Calu3 (cell line): Measurements from ENCODE around the gene NCOA1. TPM values are rescaled to one million over a fixed set of nuclear protein-coding genes. Genes with fewer than 3 reads are reported as not detected.
A peak's percentile ranks its signal among the peaks of the same experiment; 100 is the strongest.

Experiments
- Bru-seq: library from RNA; stranded (reverse); fragments of 400-500 nt; gene quantifications from one replicate; lab custom pipeline; 2021; lab: Mats Ljungman, UMichigan
- BruChase-seq, 2 experiments: library from RNA; stranded (reverse); fragments of 400-500 nt; gene quantifications; one replicate each; lab custom pipeline; 2021; lab: Mats Ljungman, UMichigan
- BruUV-seq: library from RNA; stranded (reverse); fragments of 400-500 nt; replicated peaks from 2 replicates; lab custom pipeline; 2021; lab: Mats Ljungman, UMichigan
- CTCF ChIA-PET: fragments of 300-600 bp; sonication (Branson Sonifier 250); formaldehyde crosslinking; loops from one replicate; lab custom pipeline; 2022; ENCODE audit warnings: antibody characterized with exemption; lab: Charles Lee
- DNase-seq: peaks from one replicate; pipeline ENCODE4 v3.0.0; 2022
- H3K27ac Mint-ChIP-seq: one replicate; pipeline ENCODE4 v1.8.0; 2022; ENCODE audit warnings: mixed read lengths; ENCODE audit not compliant: unreplicated experiment
- H3K27me3 Mint-ChIP-seq: one replicate; pipeline ENCODE4 v1.8.0; 2022; ENCODE audit warnings: mixed read lengths; ENCODE audit not compliant: unreplicated experiment
- H3K36me3 Mint-ChIP-seq: one replicate; pipeline ENCODE4 v1.8.0; 2022; ENCODE audit warnings: mild to moderate bottlenecking, moderate library complexity, mixed read lengths; ENCODE audit not compliant: insufficient read depth, unreplicated experiment
- H3K4me1 Mint-ChIP-seq: one replicate; pipeline ENCODE4 v1.8.0; 2022; ENCODE audit warnings: mild to moderate bottlenecking, low read depth, mixed read lengths; ENCODE audit not compliant: unreplicated experiment
- H3K4me3 Mint-ChIP-seq: one replicate; pipeline ENCODE4 v1.8.0; 2022; ENCODE audit warnings: mild to moderate bottlenecking, low read depth, moderate library complexity, mixed read lengths; ENCODE audit not compliant: unreplicated experiment
- H3K9me3 Mint-ChIP-seq: one replicate; pipeline ENCODE4 v1.8.0; 2022; ENCODE audit warnings: low read depth, mixed read lengths; ENCODE audit not compliant: unreplicated experiment
- CTCF ChIP-seq: fragments of 200-600 bp; IDR thresholded peaks from one replicate; pipeline ENCODE4 v1.8.0; 2022; ENCODE audit warnings: antibody characterized with exemption; ENCODE audit not compliant: unreplicated experiment
- intact Hi-C: fragments of 100-400 bp; cut with micrococcal nuclease; formaldehyde crosslinking; loops from one replicate; pipeline ENCODE4 v1.10.0; 2022; ENCODE audit not compliant: unreplicated experiment
- long read RNA-seq: library from polyadenylated mRNA; stranded (forward); transcript quantifications from one replicate; pipeline ENCODE4 v2.0.0, GENCODE V29; 2022
- total RNA-seq: library from RNA; stranded (reverse); gene quantifications from 2 replicates; pipeline ENCODE4 v1.2.3, GENCODE V29; 2022

Gene NCOA1
- 13.2 and 14.8 TPM in 2 replicates for total RNA-seq
- Bru-seq, nascent RNA = percentile 63 among the genes with signal in this experiment
- BruChase-seq, experiment 1, labeled RNA remaining after a 6-hour chase = percentile 50 among the genes with signal in this experiment
- BruChase-seq, experiment 2, labeled RNA remaining after a 2-hour chase = percentile 52 among the genes with signal in this experiment
- long read RNA-seq, partial matches to known transcripts = 2 of 11 reads
- long read RNA-seq, other reads (novel, unspliced or antisense) = 9 of 11 reads

- Mint-ChIP-seq H3K9me3 (no peaks in the 10 kb centered on the region), H3K36me3 (peaks cover 27% of the 10 kb centered on the region), H3K4me3 (peak within 1 kb of the TSS; percentile 79), H3K4me1 (peaks cover 37% of the 10 kb centered on the region), H3K27ac (peak within 1 kb of the TSS; percentile 33), H3K27me3 (peaks cover 9% of the 10 kb centered on the region)
- intact Hi-C loops = no loop called here
- TF ChIP-seq CTCF = no peak
- no TSS peak for BruUV-seq
- CTCF ChIA-PET = no interaction called here
- DNase-seq = peak; percentile 84
These were observed at the start of gene NCOA1 for GRCh38 chr2:24490690-24491541. Gene NCOA1 (plus strand): TSS chr2:24491254. CDS start chr2:24658678, 167,424 bp downstream.

- Mint-ChIP-seq H3K36me3 (no peaks in the 10 kb centered on the region), H3K9me3 (no peaks in the 10 kb centered on the region), H3K4me1 (no peaks in the 10 kb centered on the region), H3K27ac (no peak overlapping the region), H3K27me3 (no peaks in the 10 kb centered on the region), H3K4me3 (no peak overlapping the region)
- no peak for DNase-seq
- TF ChIP-seq CTCF = no peak
- no TSS peak for BruUV-seq
- intact Hi-C loops = no loop called here
- CTCF ChIA-PET = no interaction called here
These were observed 42.3 kb upstream of the NCOA1 start for GRCh38 chr2:24448797-24449196.

GRCh38 chr2:24449344-24449743, 41.7 kb upstream of the NCOA1 start:
- no peak for TF ChIP-seq CTCF
- Mint-ChIP-seq H3K27me3 (no peaks in the 10 kb centered on the region), H3K9me3 (no peaks in the 10 kb centered on the region), H3K4me3 (no peak overlapping the region), H3K27ac (no peak overlapping the region), H3K36me3 (no peaks in the 10 kb centered on the region), H3K4me1 (no peaks in the 10 kb centered on the region)
- CTCF ChIA-PET = no interaction called here
- intact Hi-C loops = no loop called here
- DNase-seq = no peak
- no TSS peak for BruUV-seq

DNA sequence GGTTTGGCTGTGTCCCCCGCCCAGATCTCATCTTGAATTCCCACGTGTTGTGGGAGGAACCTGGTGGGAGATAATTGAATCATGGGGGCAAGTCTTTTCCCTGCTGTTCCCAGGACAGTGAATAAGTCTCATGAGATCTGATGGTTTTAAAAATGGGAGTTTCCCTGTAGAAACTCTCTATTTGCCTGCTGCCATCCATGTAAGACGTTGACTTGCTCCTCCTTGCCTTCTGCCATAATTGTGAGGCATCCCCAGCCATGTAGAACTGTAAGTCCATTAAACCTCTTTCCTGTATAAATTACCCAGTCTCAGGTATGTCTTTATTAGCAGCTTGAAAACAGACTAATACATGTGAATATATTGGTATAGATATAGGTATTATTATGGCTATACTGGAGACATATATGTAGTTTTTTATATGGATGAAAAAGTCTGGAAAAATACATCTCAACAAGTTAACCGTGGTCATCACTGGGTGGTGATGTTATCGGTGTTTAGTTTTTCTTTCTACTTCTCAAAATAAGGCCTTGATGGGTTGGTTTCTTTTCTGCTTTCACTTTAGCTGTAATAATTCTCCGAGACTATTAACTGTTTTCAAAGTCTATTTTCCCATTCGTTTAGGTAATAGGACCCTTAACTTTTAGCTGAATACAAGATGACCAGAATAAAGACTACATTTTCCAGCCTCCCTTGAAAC, 39.1 kb upstream of the NCOA1 start:
- Mint-ChIP-seq H3K27ac (no peak overlapping the region), H3K4me1 (no peaks in the 10 kb centered on the region), H3K9me3 (no peaks in the 10 kb centered on the region), H3K36me3 (no peaks in the 10 kb centered on the region), H3K4me3 (no peak overlapping the region), H3K27me3 (peaks cover 21% of the 10 kb centered on the region)
- TF ChIP-seq CTCF = no peak
- CTCF ChIA-PET = no interaction called here
- DNase-seq = no peak
- intact Hi-C loops = no loop called here
- BruUV-seq = no TSS peak
